H1 (cell line): Measurements from ENCODE around the gene AURKB. TPM values are rescaled to one million over a fixed set of nuclear protein-coding genes. Genes with fewer than 3 reads are reported as not detected.

Source experiments
- CEBPB ChIP-seq: IDR thresholded peaks from 2 replicates; pipeline ENCODE4 v1.6.1; 2012; ENCODE audit warnings: low read depth, low read length
- CHD2 ChIP-seq: IDR thresholded peaks from 2 replicates; pipeline ENCODE4 v1.6.1; 2012; ENCODE audit warnings: low read length, improper control_type of control experiment
- CREB1 ChIP-seq: IDR thresholded peaks from 2 replicates; pipeline ENCODE4 v1.6.1; 2012; ENCODE audit warnings: inconsistent platforms
- KDM4A ChIP-seq: IDR thresholded peaks from one replicate; pipeline ENCODE4 v1.7.1; 2012; ENCODE audit warnings: low read depth, mild to moderate bottlenecking, moderate library complexity, low read length, inconsistent platforms; ENCODE audit not compliant: severe bottlenecking
- PHF8 ChIP-seq: fragments of 200-600 bp; sonication (generic); conservative IDR thresholded peaks from 2 replicates; pipeline ENCODE4 v1.7.1; 2012; ENCODE audit warnings: low read depth, mild to moderate bottlenecking, inconsistent platforms, low read length, moderate library complexity
- RAD21 ChIP-seq, 2 experiments: IDR thresholded peaks in 1 of 2; conservative IDR thresholded peaks in 1 of 2; 2 replicates each; pipeline ENCODE4 v1.6.1; 2011; ENCODE audit warnings: low read depth in 2 of 2, low read length in 2 of 2, improper control_type of control experiment in 1 of 2, inconsistent platforms in 1 of 2, mild to moderate bottlenecking in 1 of 2, moderate library complexity in 1 of 2
- SAP30 ChIP-seq: fragments of 300-600 bp; sonication (generic); IDR thresholded peaks from 2 replicates; pipeline ENCODE4 v1.7.1; 2012; ENCODE audit warnings: low read length, moderate library complexity, mild to moderate bottlenecking, inconsistent platforms; ENCODE audit not compliant: insufficient read depth, insufficient replicate concordance
- SIN3A ChIP-seq, 2 experiments: IDR thresholded peaks in 1 of 2; conservative IDR thresholded peaks in 1 of 2; 2 replicates each; pipeline ENCODE4 v1.6.1; 2011 to 2012; ENCODE audit warnings: low read length in 2 of 2, improper control_type of control experiment in 1 of 2, low read depth in 1 of 2, mild to moderate bottlenecking in 1 of 2
- SP2 ChIP-seq: IDR thresholded peaks from 2 replicates; pipeline ENCODE4 v1.6.1; 2012; ENCODE audit warnings: mild to moderate bottlenecking, low read length, inconsistent platforms
- TCF12 ChIP-seq: IDR thresholded peaks from 2 replicates; pipeline ENCODE4 v1.6.1; 2011; ENCODE audit warnings: low read depth, mild to moderate bottlenecking, low read length
- YY1 ChIP-seq: IDR thresholded peaks from 2 replicates; pipeline ENCODE4 v1.6.1; 2011; ENCODE audit warnings: low read depth, mild to moderate bottlenecking, low read length
- ZNF274 ChIP-seq: IDR thresholded peaks from 2 replicates; pipeline ENCODE4 v1.7.0; 2012; ENCODE audit warnings: low read length, borderline replicate concordance; ENCODE audit errors: extremely low read depth
- polyA plus RNA-seq, 7 experiments: library from polyadenylated mRNA; depleted of rRNA in 3 of 7; stranded (reverse) in 5 of 7; unstranded in 2 of 7; fragments of >200 nt in 5 of 7; fragments of 200-250 nt in 2 of 7; gene quantifications; 1 replicate in 5 of 7; 2 replicates in 1 of 7; 4 replicates in 1 of 7; pipeline versions ENCODE4 v1.2.1 to v1.2.3, GENCODE V29; 2011 to 2013; ENCODE audit warnings: missing spikeins in 2 of 7, mixed read lengths in 2 of 7
- total RNA-seq: library from RNA; stranded (reverse); fragmentation: NEBNext Ultra II Directional; extraction: Animal tissue kit (Norgen Biotek cat#: 25700); gene quantifications from 2 replicates; pipeline ENCODE4 v1.2.1, GENCODE V29; 2021

Gene AURKB
- total and polyA plus RNA-seq, 2 of the 8 experiments (the other 6 are each of a cell fraction or from before 2014, with no cell fraction given) = 102 to 160 TPM

- TF ChIP-seq YY1 (no peak), CEBPB (no peak), CREB1 (peak; percentile 28; the same call in 1 of the 2 replicates), ZNF274 (no peak), KDM4A (no peak), SP2 (no peak), SAP30 (no peak), SIN3A (conservative IDR thresholded peaks at IDR 0.05 in 1 of 2, IDR thresholded peaks at IDR 0.05 in 1 of 2; ENCODE audit: low read depth in 1 of 2, low read length in 2 of 2) (0 out of 4 replicates have a peak, but pooled peaks have one; percentile 35 to 45), CHD2 (no peak), PHF8 (no peak), RAD21 (IDR thresholded peaks at IDR 0.05 in 1 of 2, conservative IDR thresholded peaks at IDR 0.05 in 1 of 2; ENCODE audit: low read depth in 2 of 2, low read length in 2 of 2) (peak; percentile 56 to 68), TCF12 (no peak)
Observed at GRCh38 chr17:8158267-8159031, 51.9 kb downstream of the AURKB start (continued).
